ENCODE data around the gene CDH2.

- TF ChIP-seq, protein P1, sequence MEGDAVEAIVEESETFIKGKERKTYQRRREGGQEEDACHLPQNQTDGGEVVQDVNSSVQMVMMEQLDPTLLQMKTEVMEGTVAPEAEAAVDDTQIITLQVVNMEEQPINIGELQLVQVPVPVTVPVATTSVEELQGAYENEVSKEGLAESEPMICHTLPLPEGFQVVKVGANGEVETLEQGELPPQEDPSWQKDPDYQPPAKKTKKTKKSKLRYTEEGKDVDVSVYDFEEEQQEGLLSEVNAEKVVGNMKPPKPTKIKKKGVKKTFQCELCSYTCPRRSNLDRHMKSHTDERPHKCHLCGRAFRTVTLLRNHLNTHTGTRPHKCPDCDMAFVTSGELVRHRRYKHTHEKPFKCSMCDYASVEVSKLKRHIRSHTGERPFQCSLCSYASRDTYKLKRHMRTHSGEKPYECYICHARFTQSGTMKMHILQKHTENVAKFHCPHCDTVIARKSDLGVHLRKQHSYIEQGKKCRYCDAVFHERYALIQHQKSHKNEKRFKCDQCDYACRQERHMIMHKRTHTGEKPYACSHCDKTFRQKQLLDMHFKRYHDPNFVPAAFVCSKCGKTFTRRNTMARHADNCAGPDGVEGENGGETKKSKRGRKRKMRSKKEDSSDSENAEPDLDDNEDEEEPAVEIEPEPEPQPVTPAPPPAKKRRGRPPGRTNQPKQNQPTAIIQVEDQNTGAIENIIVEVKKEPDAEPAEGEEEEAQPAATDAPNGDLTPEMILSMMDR (conservative IDR thresholded peaks at IDR 0.05): no peak
- no peak for TF ChIP-seq ZFX (IDR thresholded peaks at IDR 0.05)
Measured at GRCh38 chr18:28075501-28075900, 101.4 kb downstream of the CDH2 start.
